ENCODE measurements around the gene PIMREG.

PIMREG gene

GRCh38 chr17:6464446-6465041 lies 20.3 kb downstream of the PIMREG start:
- FAIRE-seq: no peak
- TF ChIP-seq SPI1 (IDR thresholded peaks at IDR 0.05; ENCODE audit: low read depth, low read length): no peak
- no peak for TF ChIP-seq PAX5 (IDR thresholded peaks at IDR 0.05; ENCODE audit: insufficient read depth, low read length, severe bottlenecking)
- TF ChIP-seq TAF1 (IDR thresholded peaks at IDR 0.05; ENCODE audit: low read depth, low read length): no peak
- TF ChIP-seq POLR2AphosphoS5 (IDR thresholded peaks at IDR 0.05; ENCODE audit: low read depth, low read length): no peak
- TF ChIP-seq POU2F2 (IDR thresholded peaks at IDR 0.05; ENCODE audit: low read depth, low read length): no peak
- no peak for TF ChIP-seq POLR2A (IDR thresholded peaks at IDR 0.05; ENCODE audit: low read depth, low read length)
- no peak for DNase-seq (ENCODE audit: insufficient read length, low spot score)

GRCh38 chr17:6465206-6466003 lies 21.1 kb downstream of the PIMREG start:
- FAIRE-seq: no peak
- DNase-seq (ENCODE audit: insufficient read length, low spot score): no peak
- TF ChIP-seq PAX5 (IDR thresholded peaks at IDR 0.05; ENCODE audit: insufficient read depth, low read length, severe bottlenecking) (no peak), SPI1 (IDR thresholded peaks at IDR 0.05; ENCODE audit: low read depth, low read length) (no peak), POU2F2 (IDR thresholded peaks at IDR 0.05; ENCODE audit: low read depth, low read length) (no peak), POLR2AphosphoS5 (IDR thresholded peaks at IDR 0.05; ENCODE audit: low read depth, low read length) (no peak), TAF1 (IDR thresholded peaks at IDR 0.05; ENCODE audit: low read depth, low read length) (no peak), POLR2A (IDR thresholded peaks at IDR 0.05; ENCODE audit: low read depth, low read length) (no peak)

DNA sequence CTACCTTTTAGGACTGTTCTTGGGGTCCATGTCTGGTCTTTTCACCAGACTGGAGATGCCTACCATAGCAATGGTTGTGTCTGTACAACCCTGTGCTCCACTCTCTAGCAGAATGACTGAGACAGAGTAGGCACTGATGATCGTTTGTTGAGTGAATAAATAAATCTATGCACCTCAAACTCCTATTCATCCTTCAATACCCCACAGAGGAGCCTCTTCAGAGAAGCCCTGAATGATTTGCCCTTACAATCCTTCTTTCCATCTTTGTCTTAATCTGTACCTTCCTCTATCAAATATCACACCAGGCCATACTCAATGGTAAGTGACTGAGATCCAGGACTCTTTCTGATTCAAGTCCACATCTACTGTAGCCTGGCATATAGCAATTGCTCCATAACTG lies 23.3 kb downstream of the PIMREG start:
- TF ChIP-seq POU2F2 (IDR thresholded peaks at IDR 0.05; ENCODE audit: low read depth, low read length): no peak
- no peak for TF ChIP-seq TAF1 (IDR thresholded peaks at IDR 0.05; ENCODE audit: low read depth, low read length)
- no peak for TF ChIP-seq POLR2AphosphoS5 (IDR thresholded peaks at IDR 0.05; ENCODE audit: low read depth, low read length)
- no peak for TF ChIP-seq SPI1 (IDR thresholded peaks at IDR 0.05; ENCODE audit: low read depth, low read length)
- no peak for TF ChIP-seq PAX5 (IDR thresholded peaks at IDR 0.05; ENCODE audit: insufficient read depth, low read length, severe bottlenecking)
- TF ChIP-seq POLR2A (IDR thresholded peaks at IDR 0.05; ENCODE audit: low read depth, low read length): no peak
- FAIRE-seq (no peak), DNase-seq (ENCODE audit: insufficient read length, low spot score) (no peak)

DNA sequence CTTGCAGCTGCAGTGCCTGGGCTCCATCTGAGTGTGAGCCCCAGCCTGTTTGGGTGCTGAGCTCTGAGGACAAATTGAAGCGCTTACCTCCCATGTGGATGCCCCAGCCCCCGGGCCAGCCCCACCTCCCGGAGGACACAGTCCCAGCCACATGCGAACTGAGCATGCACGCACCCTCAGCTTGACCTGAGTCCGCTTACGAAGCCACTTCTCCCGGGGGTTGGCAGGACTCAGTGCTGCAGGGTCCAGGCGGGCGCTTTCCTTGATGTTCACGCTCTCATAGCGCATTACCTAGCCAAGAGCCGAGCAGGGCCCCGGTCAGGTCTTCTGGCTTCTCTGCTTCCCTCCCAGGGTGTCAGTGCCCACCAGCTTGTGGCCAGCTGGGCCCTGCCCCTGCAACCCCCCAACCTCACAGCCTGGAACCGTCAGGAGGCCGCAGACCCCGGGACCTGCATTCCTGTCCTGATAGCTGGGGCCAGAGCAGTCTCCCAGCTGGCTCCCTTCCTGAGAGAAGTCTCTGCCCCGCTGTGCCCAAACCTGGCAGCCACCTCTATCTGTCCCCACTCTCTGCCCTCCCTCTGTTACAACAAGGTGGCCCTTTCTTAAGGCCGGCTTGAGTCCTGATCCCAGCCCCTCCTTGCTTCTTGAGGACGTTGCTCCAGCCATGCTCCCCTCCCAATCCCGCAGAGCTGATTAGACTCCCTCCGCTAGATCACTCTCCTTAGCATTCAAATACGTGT lies 24.0 kb downstream of the PIMREG start:
- no peak for DNase-seq (ENCODE audit: insufficient read length, low spot score)
- TF ChIP-seq POU2F2 (IDR thresholded peaks at IDR 0.05; ENCODE audit: low read depth, low read length) (no peak), POLR2A (IDR thresholded peaks at IDR 0.05; ENCODE audit: low read depth, low read length) (no peak), TAF1 (IDR thresholded peaks at IDR 0.05; ENCODE audit: low read depth, low read length) (no peak), SPI1 (IDR thresholded peaks at IDR 0.05; ENCODE audit: low read depth, low read length) (no peak), POLR2AphosphoS5 (IDR thresholded peaks at IDR 0.05; ENCODE audit: low read depth, low read length) (no peak), PAX5 (IDR thresholded peaks at IDR 0.05; ENCODE audit: insufficient read depth, low read length, severe bottlenecking) (no peak)
- FAIRE-seq: no peak

GRCh38 chr17:6470146-6470718 lies 26.0 kb downstream of the PIMREG start:
- DNase-seq (ENCODE audit: insufficient read length, low spot score) (no peak), FAIRE-seq (no peak)
- TF ChIP-seq TAF1 (IDR thresholded peaks at IDR 0.05; ENCODE audit: low read depth, low read length): no peak
- no peak for TF ChIP-seq SPI1 (IDR thresholded peaks at IDR 0.05; ENCODE audit: low read depth, low read length)
- TF ChIP-seq POU2F2 (IDR thresholded peaks at IDR 0.05; ENCODE audit: low read depth, low read length): no peak
- no peak for TF ChIP-seq PAX5 (IDR thresholded peaks at IDR 0.05; ENCODE audit: insufficient read depth, low read length, severe bottlenecking)
- TF ChIP-seq POLR2AphosphoS5 (IDR thresholded peaks at IDR 0.05; ENCODE audit: low read depth, low read length): no peak
- TF ChIP-seq POLR2A (IDR thresholded peaks at IDR 0.05; ENCODE audit: low read depth, low read length): no peak

DNA sequence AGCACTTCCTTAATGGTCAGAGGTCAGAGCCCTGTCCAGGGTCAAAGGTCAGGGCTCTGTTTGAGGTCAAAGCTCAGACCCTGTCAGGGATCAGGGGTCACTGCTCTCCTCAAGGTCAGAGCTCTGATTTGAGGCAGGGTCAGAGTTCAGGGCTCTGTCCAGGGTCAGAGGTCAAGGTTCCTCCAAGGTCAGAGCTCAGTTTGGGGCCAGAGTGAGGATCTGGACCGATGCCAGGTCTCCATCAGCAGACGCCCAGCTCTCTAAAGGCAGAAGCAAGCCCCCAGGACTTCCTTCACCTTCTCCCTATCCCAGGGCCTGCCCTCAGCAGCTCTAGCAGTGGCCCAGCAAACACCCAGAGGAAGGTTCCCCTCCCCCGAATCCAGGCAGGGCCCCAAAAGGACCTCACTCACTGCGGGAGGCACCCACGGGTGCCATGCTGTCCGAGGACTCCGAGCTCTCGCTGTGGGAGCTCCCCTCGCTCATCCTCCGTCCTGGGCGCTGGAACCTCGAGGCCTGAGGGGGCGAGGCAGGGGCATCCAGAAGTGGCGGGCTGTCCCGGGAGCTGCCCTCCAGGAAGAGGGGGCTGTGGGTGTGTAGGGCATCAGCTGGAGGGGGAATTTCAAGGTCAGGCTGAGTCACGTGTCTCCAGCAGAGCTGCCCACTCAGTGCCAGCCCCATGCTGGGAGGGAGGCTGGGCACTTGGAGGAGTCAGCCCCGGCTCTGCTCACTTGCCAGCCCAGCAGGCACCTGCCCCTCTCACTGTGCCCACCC lies 26.7 kb downstream of the PIMREG start:
- FAIRE-seq (no peak), DNase-seq (ENCODE audit: insufficient read length, low spot score) (no peak)
- TF ChIP-seq PAX5 (IDR thresholded peaks at IDR 0.05; ENCODE audit: insufficient read depth, low read length, severe bottlenecking) (no peak), POU2F2 (IDR thresholded peaks at IDR 0.05; ENCODE audit: low read depth, low read length) (no peak), SPI1 (IDR thresholded peaks at IDR 0.05; ENCODE audit: low read depth, low read length) (no peak), POLR2AphosphoS5 (IDR thresholded peaks at IDR 0.05; ENCODE audit: low read depth, low read length) (no peak), POLR2A (IDR thresholded peaks at IDR 0.05; ENCODE audit: low read depth, low read length) (no peak), TAF1 (IDR thresholded peaks at IDR 0.05; ENCODE audit: low read depth, low read length) (no peak)

DNA sequence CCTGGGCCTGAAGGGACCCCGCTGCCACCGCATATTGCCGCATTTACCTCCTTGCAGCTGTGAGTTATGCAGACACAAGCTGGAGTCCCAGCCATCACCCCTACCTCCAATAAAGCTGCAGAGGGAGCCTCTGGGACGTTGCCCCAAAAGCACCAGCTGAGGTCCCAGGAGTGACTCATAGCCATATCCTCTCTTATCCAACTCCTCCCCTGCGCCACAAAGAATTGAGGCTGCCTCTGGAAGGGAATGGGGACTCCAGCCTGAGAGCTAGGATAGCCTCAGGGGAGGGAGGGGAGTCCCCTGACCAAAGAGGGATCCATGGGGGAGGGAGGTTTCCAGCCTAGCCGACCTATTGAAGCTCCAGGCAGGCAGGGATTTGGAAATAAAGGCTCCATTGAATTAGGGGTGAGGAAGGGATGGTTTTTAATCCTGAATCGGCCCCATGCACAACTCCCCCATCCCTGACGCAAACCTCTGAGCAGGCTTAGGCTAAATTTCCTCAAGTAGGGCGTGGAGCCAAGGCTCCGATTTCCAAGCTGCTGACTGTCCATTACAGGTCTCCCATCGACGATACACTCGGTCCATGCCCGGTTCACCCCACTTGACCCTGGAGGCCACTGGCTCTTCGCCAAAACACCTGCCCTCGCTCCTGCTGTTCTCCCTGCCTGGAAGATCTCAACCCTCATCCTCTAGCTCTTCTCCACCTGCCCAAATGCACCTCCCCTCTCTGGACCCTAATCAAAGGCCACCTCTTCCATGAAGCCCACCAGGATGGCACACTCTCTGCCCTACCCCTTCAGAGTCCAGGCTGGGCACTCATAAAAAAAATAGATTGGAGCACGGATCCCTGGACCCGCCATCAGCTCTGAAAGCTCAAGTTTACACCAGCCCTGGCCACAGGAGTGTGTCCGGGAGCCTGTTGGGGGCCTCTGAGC lies 27.5 kb downstream of the PIMREG start:
- FAIRE-seq (no peak), DNase-seq (ENCODE audit: insufficient read length, low spot score) (no peak)

More for the DNA sequence above, 27.5 kb downstream of the PIMREG start:
- TF ChIP-seq PAX5 (IDR thresholded peaks at IDR 0.05; ENCODE audit: insufficient read depth, low read length, severe bottlenecking): no peak
- no peak for TF ChIP-seq TAF1 (IDR thresholded peaks at IDR 0.05; ENCODE audit: low read depth, low read length)
- TF ChIP-seq SPI1 (IDR thresholded peaks at IDR 0.05; ENCODE audit: low read depth, low read length): no peak
- no peak for TF ChIP-seq POLR2AphosphoS5 (IDR thresholded peaks at IDR 0.05; ENCODE audit: low read depth, low read length)
- no peak for TF ChIP-seq POLR2A (IDR thresholded peaks at IDR 0.05; ENCODE audit: low read depth, low read length)
- TF ChIP-seq POU2F2 (IDR thresholded peaks at IDR 0.05; ENCODE audit: low read depth, low read length): no peak

All from GM12891 (cell line).